GM04503 (cell line): ENCODE results near the gene SLC6A12.
A peak's percentile ranks its signal among the peaks of the same experiment; 100 is the strongest.

Experiments used
- DNase-seq: peaks from one replicate; pipeline ENCODE4 v3.0.0-alpha.2; 2012; ENCODE audit warnings: low read depth

SLC6A12 gene

GRCh38 chr12:177336-177979 is 36.5 kb downstream of the SLC6A12 start:
- no peak for DNase-seq

- DNase-seq, result peak; percentile 32
Measured at GRCh38 chr12:176321-177181, 37.4 kb downstream of the SLC6A12 start.

GRCh38 chr12:175759-176158 is 38.2 kb downstream of the SLC6A12 start:
- no peak for DNase-seq

- DNase-seq, result no peak
Measured at GRCh38 chr12:175250-175649, 38.7 kb downstream of the SLC6A12 start.

- DNase-seq, result no peak
Measured at GRCh38 chr12:174596-174995, 39.4 kb downstream of the SLC6A12 start.

- no peak for DNase-seq
Measured at GRCh38 chr12:174124-174523, 39.8 kb downstream of the SLC6A12 start.

GRCh38 chr12:172732-173161 is 41.2 kb downstream of the SLC6A12 start:
- no peak for DNase-seq

- no peak for DNase-seq
Measured at GRCh38 chr12:171743-172676, 41.9 kb downstream of the SLC6A12 start.

- DNase-seq, result no peak
Measured at GRCh38 chr12:171276-171675, 42.7 kb downstream of the SLC6A12 start.

GRCh38 chr12:170371-171225 is 43.4 kb downstream of the SLC6A12 start:
- no peak for DNase-seq

GRCh38 chr12:169528-170370 is 44.2 kb downstream of the SLC6A12 start:
- no peak for DNase-seq

- no peak for DNase-seq
Measured at GRCh38 chr12:168763-169525, 45.0 kb downstream of the SLC6A12 start.

GRCh38 chr12:167959-168600 is 45.9 kb downstream of the SLC6A12 start:
- no peak for DNase-seq

GRCh38 chr12:166425-167075 is 47.4 kb downstream of the SLC6A12 start:
- DNase-seq, result no peak

- no peak for DNase-seq
Measured at GRCh38 chr12:165862-166368, 48.0 kb downstream of the SLC6A12 start.

- no peak for DNase-seq
Measured at GRCh38 chr12:164207-164606, 49.8 kb downstream of the SLC6A12 start.

GRCh38 chr12:163406-163986 is 50.5 kb downstream of the SLC6A12 start:
- no peak for DNase-seq
